HG03571 (cell line): Measurements from ENCODE around the gene TLE1.

Experiments used
- ATAC-seq: cut with Tn5 transposase; IDR thresholded peaks from one replicate; pipeline ENCODE4 v1.9.1; 2021; ENCODE audit not compliant: unreplicated experiment

Gene TLE1

DNA sequence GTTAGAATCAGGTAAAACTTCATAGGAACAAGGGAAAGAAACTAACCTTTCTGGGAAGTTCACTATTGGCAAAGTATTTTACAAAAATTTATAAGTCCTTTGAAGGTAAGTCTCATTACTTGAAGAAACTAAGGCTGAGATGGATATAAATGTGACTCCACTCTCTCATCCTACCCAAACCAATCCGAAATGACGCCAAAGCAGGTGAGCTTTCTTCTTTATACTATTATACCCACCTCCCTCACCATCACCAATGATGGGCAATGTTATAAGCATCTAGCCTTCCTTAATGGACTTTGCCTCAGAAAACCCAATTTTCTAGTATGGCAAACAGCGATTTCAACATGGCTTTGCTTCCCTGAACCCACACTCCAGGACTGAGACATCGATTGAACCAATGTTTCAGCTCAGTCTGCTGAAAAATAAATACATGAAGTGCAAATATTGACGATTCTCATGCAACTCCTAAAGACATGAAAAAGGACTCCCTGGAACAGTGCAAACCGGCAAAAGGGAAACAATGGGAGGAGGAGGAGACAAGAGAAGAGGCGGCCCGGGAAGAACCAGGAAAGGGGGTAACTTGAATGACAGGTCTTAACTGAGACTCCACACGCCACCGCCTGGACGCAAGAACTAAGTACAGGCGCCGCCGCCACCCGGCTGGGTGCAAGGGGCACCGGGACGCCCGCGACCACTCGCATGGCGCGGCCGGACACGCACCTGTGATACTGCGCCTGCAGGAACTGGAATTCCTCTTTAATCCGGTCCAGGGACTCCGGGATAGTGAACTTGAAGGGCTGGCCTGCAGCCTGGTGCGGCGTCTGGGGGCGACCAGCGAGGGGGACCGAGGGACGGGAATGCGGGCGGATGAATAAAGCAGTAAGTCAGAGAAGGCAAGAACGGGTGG, 2.5 kb downstream of the TLE1 start:
- ATAC-seq = no peak

DNA sequence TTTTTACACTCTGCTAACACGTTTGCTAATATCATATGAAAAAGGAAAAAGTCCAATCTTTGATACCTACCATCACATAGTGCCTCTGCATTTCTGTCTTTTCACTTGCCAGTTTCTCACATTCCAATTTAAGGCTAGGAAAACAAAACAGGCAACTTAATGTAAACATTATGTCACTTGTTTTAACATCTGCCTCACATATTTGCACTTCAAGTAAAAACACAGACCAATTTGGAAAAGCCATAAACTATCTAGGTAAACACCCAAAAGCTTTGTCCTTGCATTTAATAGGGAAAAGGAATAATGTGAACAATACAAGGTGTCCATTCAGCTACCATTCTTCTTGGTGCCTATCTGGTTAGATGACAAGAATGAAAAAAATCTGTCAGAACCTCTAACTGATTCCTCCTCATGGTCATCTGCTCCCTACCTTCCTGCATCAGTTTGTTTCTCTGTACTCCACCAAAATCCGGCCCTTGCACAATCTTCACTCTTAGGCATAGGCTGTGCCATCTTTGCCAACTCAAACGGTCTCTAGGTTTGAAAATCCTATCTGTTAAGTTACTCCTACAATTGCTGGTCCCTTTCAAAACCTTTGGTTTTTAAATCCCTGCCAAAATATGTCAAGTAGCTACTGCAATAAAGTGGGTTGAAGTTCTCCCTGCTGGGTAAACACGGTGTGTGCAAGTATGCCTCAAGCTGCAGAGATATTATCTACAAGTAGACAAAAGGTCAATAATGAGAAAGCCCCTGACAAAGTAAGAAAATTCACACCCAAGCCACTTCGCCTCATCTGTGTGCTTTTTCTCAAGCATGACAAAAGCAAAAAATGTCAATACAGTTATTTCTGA, 3.4 kb downstream of the TLE1 start:
- no peak for ATAC-seq

DNA sequence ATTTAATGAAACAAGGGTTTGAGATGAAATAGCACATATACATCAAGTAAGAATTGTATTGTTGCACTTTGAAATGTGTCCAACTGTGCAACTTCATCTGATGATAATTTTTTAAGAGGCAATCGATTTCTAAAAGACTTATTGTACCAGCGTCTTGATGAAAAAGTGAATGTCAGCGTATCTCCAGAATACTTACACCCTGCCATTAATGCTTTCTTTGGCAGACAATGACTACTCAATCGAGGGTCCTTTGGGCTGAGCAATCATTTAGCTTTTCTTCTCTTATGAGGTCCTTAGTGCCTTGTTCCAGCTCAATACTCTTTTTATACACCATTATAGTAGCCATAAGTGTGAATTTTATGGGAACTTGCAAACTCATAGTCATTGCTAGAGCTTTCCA, 4.7 kb downstream of the TLE1 start:
- ATAC-seq = no peak

- no peak for ATAC-seq
Observed at GRCh38 chr9:81683704-81684103, 5.6 kb downstream of the TLE1 start.

- ATAC-seq = no peak
Observed at GRCh38 chr9:81683238-81683637, 6.1 kb downstream of the TLE1 start.

DNA sequence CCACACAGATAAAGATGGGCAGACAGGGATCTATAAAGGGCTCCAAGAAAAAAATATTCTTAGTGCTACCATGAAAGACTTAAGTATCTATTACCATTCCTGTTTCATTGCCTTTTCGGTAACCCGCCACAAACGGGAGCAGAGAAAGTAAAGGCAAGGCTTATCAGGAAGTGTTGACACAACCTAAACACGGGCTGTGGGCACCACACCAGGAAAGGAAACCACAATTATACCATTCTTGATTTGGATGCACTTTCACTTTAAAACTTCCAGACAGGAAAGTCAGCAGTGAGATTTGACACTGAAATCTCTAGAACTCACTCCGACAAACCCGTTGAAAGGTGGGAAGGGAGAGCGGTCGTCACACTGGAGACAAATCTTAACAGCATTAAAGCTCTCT, 6.5 kb downstream of the TLE1 start:
- ATAC-seq = no peak

DNA sequence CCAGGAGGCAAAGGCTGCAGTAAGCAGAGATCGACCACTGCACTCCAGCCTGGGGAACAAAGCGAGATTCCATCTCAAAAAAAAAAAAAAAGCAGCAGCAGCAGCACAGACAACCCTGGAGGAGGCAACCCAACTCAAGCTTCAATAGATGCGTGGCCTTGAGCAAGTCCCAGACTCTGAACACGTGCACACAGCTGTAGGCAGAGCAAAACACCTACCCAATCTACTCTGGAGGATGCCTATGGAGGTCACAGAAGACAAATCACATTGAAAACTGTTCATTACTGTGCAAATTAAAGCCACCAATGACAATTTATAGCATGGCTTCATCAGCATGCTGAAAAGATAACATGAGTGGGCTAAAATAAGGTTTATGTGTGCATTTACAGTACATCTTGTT, 7.2 kb downstream of the TLE1 start:
- no peak for ATAC-seq

DNA sequence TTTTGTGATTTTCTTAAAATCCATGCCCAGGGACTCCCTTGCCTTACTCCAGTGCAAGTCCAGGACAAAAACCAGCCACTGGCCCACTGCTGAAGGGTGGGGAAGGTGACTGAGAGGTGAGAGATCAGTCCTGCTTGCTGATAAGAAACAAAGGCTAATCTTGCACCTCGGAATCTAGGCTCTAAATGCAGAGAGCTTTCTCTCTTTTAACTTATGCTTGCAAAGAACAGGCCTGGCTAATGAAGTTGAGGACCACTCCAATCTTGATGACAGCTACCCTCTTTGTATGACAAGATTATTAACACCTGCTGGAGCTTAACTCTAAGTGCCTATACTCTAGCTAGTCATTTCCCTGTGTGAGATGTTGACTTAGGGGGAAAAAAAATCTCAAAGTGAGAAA, 8.8 kb downstream of the TLE1 start:
- ATAC-seq = no peak

DNA sequence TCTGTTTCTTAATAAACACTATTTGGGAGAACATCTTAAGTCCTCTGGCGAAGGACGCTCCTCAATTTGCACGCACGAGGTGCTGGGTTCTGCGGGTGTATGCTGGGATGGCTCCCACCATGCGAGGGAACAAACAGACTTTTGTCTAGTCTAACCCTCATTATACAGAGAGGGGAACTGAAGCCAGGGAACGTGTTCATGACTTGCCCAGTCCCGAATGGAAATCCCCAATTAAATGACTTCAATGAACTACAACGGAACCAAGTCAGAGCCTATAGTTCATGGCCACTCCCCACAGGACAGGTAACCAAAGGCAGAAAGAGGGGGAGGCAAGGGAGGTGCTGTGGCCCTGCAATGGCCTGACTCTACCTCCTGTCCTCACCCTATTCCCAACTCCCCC, 9.3 kb downstream of the TLE1 start:
- ATAC-seq = no peak

GRCh38 chr9:81678088-81678487, 11.3 kb downstream of the TLE1 start:
- ATAC-seq = no peak

DNA sequence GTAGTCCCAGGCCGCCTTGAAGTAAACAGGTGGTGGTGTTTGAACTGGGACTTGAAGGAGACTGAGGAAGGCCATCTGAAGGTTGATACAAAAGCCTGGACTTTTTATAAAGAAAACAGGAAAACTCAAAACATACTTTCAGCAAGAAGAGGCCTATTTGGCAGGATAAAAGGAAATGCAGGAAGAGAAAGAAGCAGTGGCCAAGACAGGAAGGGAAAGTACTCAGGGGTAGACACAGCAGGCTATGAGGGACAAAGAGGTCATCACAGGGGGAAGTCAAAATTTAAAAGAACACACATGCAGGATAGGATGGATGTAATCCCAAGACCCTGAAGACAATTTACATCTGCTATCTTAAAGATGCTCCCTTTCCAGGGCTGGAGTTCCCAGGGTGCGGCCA, 13.0 kb downstream of the TLE1 start:
- ATAC-seq = no peak

GRCh38 chr9:81673310-81673709, 16.0 kb downstream of the TLE1 start:
- ATAC-seq = no peak

DNA sequence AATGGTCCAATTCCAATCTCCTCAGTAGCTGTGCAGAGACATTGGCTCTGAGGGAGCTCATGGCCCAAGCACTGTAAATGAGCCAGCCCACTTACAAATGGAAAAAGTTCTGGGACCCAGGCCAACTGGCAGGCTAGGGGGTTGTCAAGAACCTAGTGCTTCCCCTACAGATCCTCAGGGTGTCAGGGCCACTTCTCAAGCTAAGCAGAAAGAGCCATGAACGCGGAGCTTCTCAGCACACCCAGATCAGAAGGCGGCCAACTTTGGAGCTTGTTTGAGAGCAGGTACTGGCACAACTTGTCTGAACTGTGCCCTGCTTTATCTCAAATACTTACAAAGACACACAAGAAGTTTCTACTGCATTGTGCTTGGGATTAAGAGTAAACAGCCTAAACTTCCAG, 17.5 kb downstream of the TLE1 start:
- ATAC-seq = no peak

DNA sequence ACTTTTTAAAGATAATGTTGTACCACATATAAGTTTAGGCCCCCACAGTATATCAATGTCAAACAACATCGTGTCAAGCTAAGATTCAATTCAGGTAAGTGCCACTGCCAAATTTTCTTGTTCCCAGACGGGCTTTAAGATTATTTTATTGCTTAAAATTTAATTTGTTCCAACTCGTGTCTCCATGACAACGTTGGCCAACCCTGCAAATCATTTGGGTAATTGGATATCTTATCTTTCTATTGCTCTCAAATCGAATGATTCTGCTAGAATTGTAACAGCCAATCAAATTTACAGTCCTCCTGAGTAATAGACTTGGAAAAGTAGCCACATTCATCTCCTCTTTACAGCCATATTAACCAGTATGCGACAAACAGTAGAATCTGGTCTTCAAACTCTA, 19.5 kb downstream of the TLE1 start:
- ATAC-seq = no peak

DNA sequence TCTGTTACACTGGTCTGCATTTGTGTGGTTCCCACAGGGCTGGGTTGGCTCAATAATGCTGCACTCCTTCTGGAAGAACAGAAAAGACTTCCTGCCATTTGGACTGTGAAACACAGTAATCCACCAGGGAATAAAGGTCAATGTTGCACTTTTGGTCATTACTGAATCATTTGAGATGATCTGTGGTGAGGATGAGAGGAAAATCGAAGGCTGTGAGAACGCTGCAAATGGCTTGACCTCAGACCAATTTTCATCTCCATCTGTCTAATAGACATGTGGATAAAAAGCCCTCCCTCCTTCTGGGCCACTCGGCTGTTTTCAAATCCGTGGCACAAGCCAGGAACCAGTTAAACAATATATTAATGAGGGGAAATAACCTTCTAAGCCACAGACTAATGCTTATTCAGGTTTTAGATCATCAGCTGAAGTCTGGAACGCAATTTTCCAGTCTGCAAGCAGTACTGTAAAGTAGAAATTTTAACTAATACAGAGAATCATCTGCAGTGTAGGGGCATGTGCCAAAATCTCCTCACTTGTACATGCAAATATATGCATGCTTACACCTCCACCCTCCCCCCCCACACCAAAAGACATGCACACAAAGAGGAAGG, 20.2 kb downstream of the TLE1 start:
- no peak for ATAC-seq

DNA sequence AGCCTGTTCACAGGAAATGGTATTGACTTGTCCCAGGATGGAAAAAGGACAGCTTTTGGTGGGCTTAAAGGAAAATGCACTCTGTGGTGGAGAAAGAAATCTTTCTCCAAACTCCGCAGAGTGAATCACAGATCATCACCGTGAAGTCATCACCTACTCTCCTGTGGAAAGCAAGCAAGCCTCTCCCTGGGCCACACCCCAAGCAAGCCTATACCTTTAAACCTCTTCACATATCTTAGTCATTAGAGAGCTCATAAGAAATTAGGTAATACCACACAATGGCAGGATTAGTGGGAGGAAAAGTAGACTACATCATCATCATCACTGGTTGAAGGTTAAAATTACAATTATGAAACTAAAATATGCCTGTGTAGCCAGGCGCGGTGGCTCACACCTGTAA, 23.2 kb downstream of the TLE1 start:
- ATAC-seq = no peak

DNA sequence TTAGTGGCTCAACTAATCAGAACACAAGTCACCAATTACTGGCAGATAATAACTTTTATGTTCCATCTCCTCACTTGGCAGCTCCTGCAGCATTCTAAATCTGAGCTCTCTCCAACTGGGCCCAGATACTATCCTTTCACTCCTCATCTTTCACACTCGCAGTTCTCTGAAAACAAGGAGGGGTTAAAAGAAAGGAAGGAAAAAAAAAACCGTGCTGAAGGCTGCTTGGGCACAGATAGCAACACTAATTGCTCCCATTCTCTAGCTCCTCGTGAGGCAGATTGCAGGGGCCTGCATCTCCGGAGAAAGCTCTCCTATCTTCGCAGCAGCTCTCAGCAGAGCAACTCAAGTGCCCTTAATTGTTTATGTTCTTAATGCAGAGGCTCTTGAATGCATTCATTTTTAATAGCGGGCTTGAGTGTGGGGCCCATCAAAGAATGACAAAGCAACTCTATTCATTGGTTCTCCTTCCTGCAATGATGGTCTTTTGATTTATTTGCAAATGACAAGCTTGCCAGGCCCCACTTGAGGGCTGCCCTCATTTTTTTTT, 23.9 kb downstream of the TLE1 start:
- no peak for ATAC-seq

DNA sequence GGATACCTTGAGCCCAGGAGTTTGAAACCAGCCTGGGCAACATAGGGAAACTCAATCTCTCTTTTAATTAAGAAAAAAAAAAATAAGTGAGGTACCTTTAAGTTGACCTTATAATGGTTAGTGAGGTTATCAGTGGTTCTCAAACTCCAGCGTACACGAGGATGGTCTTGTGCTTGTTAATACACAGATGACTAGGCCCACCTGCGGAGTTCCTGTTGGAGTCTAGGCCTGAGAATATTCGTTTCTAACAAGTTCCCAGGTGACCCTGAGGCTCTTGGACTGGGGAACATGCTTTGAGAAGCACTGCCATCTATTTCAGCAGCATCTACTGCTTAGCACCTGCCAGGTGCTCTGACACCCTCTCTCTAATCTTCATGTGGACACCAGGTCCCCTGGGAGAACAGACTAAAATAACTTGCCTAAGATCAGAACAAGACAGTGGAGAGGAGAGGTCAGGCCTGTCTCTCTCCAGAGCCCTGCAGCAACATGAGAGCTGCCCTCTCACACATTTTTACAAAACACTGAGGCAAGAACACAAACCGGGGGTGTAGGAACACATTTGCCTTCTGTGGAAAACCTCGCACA, 24.6 kb downstream of the TLE1 start:
- no peak for ATAC-seq

- ATAC-seq = no peak
Observed at GRCh38 chr9:81661339-81661738, 28.0 kb downstream of the TLE1 start.

DNA sequence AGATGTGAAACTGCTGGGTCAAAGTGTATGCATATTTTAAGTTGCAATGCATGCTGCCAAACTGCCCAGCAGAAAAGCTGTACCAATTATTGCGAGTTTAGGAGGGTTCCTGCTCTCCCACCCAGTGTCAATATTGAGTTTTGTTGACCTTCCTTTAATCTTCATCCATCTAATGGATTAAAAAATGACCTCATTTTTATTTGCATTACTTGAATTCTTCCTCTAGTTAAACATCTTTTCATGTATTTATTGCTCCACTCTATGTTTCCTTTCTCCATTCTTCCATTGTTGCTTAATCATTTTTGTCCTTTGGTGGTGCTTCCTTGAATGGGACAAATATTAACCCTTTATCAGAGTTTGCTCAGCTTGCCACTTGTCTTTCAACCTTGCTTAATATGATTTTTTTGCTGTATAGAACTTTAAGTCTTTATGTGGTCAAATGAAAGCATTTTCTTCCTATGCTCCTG, 32.4 kb downstream of the TLE1 start:
- no peak for ATAC-seq

DNA sequence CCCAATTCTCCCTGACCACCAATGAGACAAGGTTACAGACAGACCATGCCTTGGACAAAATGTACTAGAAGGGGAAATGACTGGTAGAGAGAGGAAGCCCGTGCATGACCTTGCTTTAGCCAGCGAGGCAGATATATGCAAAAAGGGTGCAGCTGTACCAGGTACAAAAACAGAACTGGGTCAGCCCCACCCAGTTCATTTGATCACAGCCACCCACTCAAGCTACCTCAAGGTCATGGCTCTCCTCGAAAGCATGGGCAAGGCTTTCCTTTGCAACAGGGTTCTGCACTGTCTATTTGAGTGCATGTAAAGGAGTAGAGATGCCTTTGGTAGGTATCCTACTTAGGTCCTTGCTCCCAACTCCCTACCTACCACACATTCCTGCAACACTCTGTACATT, 33.3 kb downstream of the TLE1 start:
- ATAC-seq = peak; percentile 50
